ENCODE data around the gene CDH18. TPM values are rescaled to one million over a fixed set of nuclear protein-coding genes. Genes with fewer than 3 reads are reported as not detected.

The CDH18 gene
- total RNA-seq, 1 experiment from 2014 or later: 0.15 TPM

- H3K27me3 ChIP-seq (ENCODE audit: low read length): no peaks in the 10 kb centered on the region
- H3K9ac ChIP-seq (ENCODE audit: low read length): no peak overlapping the region
- no peaks in the 10 kb centered on the region for H3K79me2 ChIP-seq (ENCODE audit: low read length)
- no peaks in the 10 kb centered on the region for H3K36me3 ChIP-seq (ENCODE audit: low read depth, low read length)
- no peak for DNase-seq
- no peaks in the 10 kb centered on the region for H4K20me1 ChIP-seq (ENCODE audit: low read length)
- CTCF ChIA-PET: no interaction called here
- no peak overlapping the region for H3K4me3 ChIP-seq (ENCODE audit: low read length)
- no peaks in the 10 kb centered on the region for H3F3A ChIP-seq (ENCODE audit: low read length, unreplicated experiment)
- no peak overlapping the region for H3K27ac ChIP-seq (ENCODE audit: low read length)
- intact Hi-C loops (cut with micrococcal nuclease): no loop called here
- no peak overlapping the region for H2AFZ ChIP-seq (ENCODE audit: low read length)
- POLR2A ChIA-PET (ENCODE audit: unreplicated experiment): no interaction called here
- H3K4me2 ChIP-seq (ENCODE audit: low read length): no peak overlapping the region
- ATAC-seq: no peak
- no TSS peak for BruUV-seq (replicated peaks)
- TF ChIP-seq EZH2 (IDR thresholded peaks at IDR 0.05; ENCODE audit: low read length, unreplicated experiment) (no peak), CTCF (conservative IDR thresholded peaks at IDR 0.05; ENCODE audit: low read depth, low read length) (no peak), EZH2phosphoT487 (IDR thresholded peaks at IDR 0.05; ENCODE audit: borderline replicate concordance, low read length) (no peak)
- no peaks in the 10 kb centered on the region for H3K9me3 ChIP-seq (ENCODE audit: low read length)
- no peaks in the 10 kb centered on the region for H3K4me1 ChIP-seq (ENCODE audit: insufficient read depth, low read length)
- H3K9me2 ChIP-seq (replicated peaks; ENCODE audit: low read length): no peaks in the 10 kb centered on the region
These were observed 113.2 kb downstream of the CDH18 start for GRCh38 chr5:19874811-19875210.

GRCh38 chr5:19866090-19866450 lies 121.9 kb downstream of the CDH18 start:
- ATAC-seq (no peak), DNase-seq (no peak)
- Histone ChIP-seq H4K20me1 (ENCODE audit: low read length) (no peaks in the 10 kb centered on the region), H3K27me3 (ENCODE audit: low read length) (no peaks in the 10 kb centered on the region), H3K9ac (ENCODE audit: low read length) (no peak overlapping the region), H3K4me1 (ENCODE audit: insufficient read depth, low read length) (no peaks in the 10 kb centered on the region), H3K36me3 (ENCODE audit: low read depth, low read length) (no peaks in the 10 kb centered on the region), H3K4me3 (ENCODE audit: low read length) (no peak overlapping the region), H3K79me2 (ENCODE audit: low read length) (no peaks in the 10 kb centered on the region), H3K9me2 (replicated peaks; ENCODE audit: low read length) (no peaks in the 10 kb centered on the region), H3F3A (ENCODE audit: low read length, unreplicated experiment) (no peaks in the 10 kb centered on the region), H3K27ac (ENCODE audit: low read length) (no peak overlapping the region), H2AFZ (ENCODE audit: low read length) (no peak overlapping the region), H3K4me2 (ENCODE audit: low read length) (no peak overlapping the region), H3K9me3 (ENCODE audit: low read length) (no peaks in the 10 kb centered on the region)
- intact Hi-C loops (cut with micrococcal nuclease): no loop called here
- TF ChIP-seq EZH2phosphoT487 (IDR thresholded peaks at IDR 0.05; ENCODE audit: borderline replicate concordance, low read length) (no peak), CTCF (conservative IDR thresholded peaks at IDR 0.05; ENCODE audit: low read depth, low read length) (no peak), EZH2 (IDR thresholded peaks at IDR 0.05; ENCODE audit: low read length, unreplicated experiment) (no peak)
- POLR2A ChIA-PET (ENCODE audit: unreplicated experiment): no interaction called here
- CTCF ChIA-PET: no interaction called here
- BruUV-seq (replicated peaks): no TSS peak

GRCh38 chr5:19865336-19866089 lies 122.5 kb downstream of the CDH18 start:
- no peak overlapping the region for H2AFZ ChIP-seq (ENCODE audit: low read length)
- no peaks in the 10 kb centered on the region for H3K4me1 ChIP-seq (ENCODE audit: insufficient read depth, low read length)
- CTCF ChIA-PET: no interaction called here
- no peak for TF ChIP-seq CTCF (conservative IDR thresholded peaks at IDR 0.05; ENCODE audit: low read depth, low read length)
- TF ChIP-seq EZH2phosphoT487 (IDR thresholded peaks at IDR 0.05; ENCODE audit: borderline replicate concordance, low read length): no peak
- no peak for TF ChIP-seq EZH2 (IDR thresholded peaks at IDR 0.05; ENCODE audit: low read length, unreplicated experiment)
- H4K20me1 ChIP-seq (ENCODE audit: low read length): no peaks in the 10 kb centered on the region
- no peaks in the 10 kb centered on the region for H3F3A ChIP-seq (ENCODE audit: low read length, unreplicated experiment)
- H3K9me3 ChIP-seq (ENCODE audit: low read length): no peaks in the 10 kb centered on the region
- BruUV-seq (replicated peaks): no TSS peak
- H3K4me2 ChIP-seq (ENCODE audit: low read length): no peak overlapping the region
- intact Hi-C loops (cut with micrococcal nuclease): no loop called here
- POLR2A ChIA-PET (ENCODE audit: unreplicated experiment): no interaction called here
- ATAC-seq (no peak), DNase-seq (no peak)
- H3K36me3 ChIP-seq (ENCODE audit: low read depth, low read length): no peaks in the 10 kb centered on the region
- H3K27me3 ChIP-seq (ENCODE audit: low read length): no peaks in the 10 kb centered on the region
- H3K79me2 ChIP-seq (ENCODE audit: low read length): no peaks in the 10 kb centered on the region
- H3K4me3 ChIP-seq (ENCODE audit: low read length): no peak overlapping the region
- H3K9me2 ChIP-seq (replicated peaks; ENCODE audit: low read length): no peaks in the 10 kb centered on the region
- no peak overlapping the region for H3K9ac ChIP-seq (ENCODE audit: low read length)
- H3K27ac ChIP-seq (ENCODE audit: low read length): no peak overlapping the region
